Upper lobe of right lung (tissue), 1 donor: ENCODE data around the gene DIP2A. TPM values are rescaled to one million over a fixed set of nuclear protein-coding genes. Genes with fewer than 3 reads are reported as not detected.
A peak's percentile ranks its signal among the peaks of the same experiment; 100 is the strongest.

Experiments used
- ATAC-seq: fragments of 200-7000 bp; cut with Tn5 transposase; one replicate; pipeline ENCODE4 v1.9.1; 2020; ENCODE audit warnings: mild to moderate bottlenecking, moderate library complexity
- DNase-seq: peaks from one replicate; pipeline ENCODE4 v3.0.0-alpha.2; 2020
- H3K27ac ChIP-seq: fragments of 200-600 bp; one replicate; pipeline ENCODE4 v1.8.0; 2022
- H3K27me3 ChIP-seq: fragments of 200-600 bp; one replicate; pipeline ENCODE4 v1.8.0; 2022; ENCODE audit warnings: mild to moderate bottlenecking
- H3K36me3 ChIP-seq: fragments of 200-600 bp; one replicate; pipeline ENCODE4 v1.8.0; 2022
- H3K4me1 ChIP-seq: fragments of 200-600 bp; one replicate; pipeline ENCODE4 v1.8.0; 2022
- H3K4me3 ChIP-seq: fragments of 200-600 bp; one replicate; pipeline ENCODE4 v1.8.0; 2022; ENCODE audit warnings: mild to moderate bottlenecking
- H3K9me3 ChIP-seq: fragments of 200-600 bp; one replicate; pipeline ENCODE4 v1.8.0; 2022
- CTCF ChIP-seq: fragments of 200-600 bp; IDR thresholded peaks from one replicate; pipeline ENCODE4 v1.8.0; 2022; ENCODE audit warnings: antibody characterized with exemption
- intact Hi-C: fragments of 100-400 bp; cut with DNase I; formaldehyde crosslinking; loops from one replicate; pipeline ENCODE4 v1.11.0; 2022
- total RNA-seq: library from RNA; stranded (reverse); fragmentation: NEBNext Ultra II Directional; extraction: Animal tissue kit (Norgen Biotek cat#: 25700); gene quantifications from one replicate; pipeline ENCODE4 v1.2.1, GENCODE V29; 2021
- donor health status: DM: no; HTN: yes; CAD: no; lungs with severe emphysema.

Gene DIP2A
- total RNA-seq, 1 donor from 2014 or later, result 35.6 TPM

- Histone ChIP-seq H3K27me3 (no peaks in the 10 kb centered on the region), H3K27ac (peak overlapping the region; percentile 25), H3K9me3 (no peaks in the 10 kb centered on the region), H3K4me1 (peaks cover 15% of the 10 kb centered on the region), H3K36me3 (no peaks in the 10 kb centered on the region), H3K4me3 (no peak overlapping the region)
- intact Hi-C loops, result no loop called here
- no peak for ATAC-seq
- TF ChIP-seq CTCF, result no peak
- DNase-seq, result peak; percentile 57
Observed at GRCh38 chr21:46606427-46606813, 147.7 kb downstream of the DIP2A start.

GRCh38 chr21:46607636-46608035, 148.9 kb downstream of the DIP2A start:
- intact Hi-C loops, result no loop called here
- peaks cover 15% of the 10 kb centered on the region for H3K4me1 ChIP-seq
- H3K4me3 ChIP-seq, result no peak overlapping the region
- no peaks in the 10 kb centered on the region for H3K27me3 ChIP-seq
- H3K9me3 ChIP-seq, result no peaks in the 10 kb centered on the region
- TF ChIP-seq CTCF, result no peak
- DNase-seq (no peak), ATAC-seq (no peak)
- no peaks in the 10 kb centered on the region for H3K36me3 ChIP-seq
- H3K27ac ChIP-seq, result no peak overlapping the region

DNA sequence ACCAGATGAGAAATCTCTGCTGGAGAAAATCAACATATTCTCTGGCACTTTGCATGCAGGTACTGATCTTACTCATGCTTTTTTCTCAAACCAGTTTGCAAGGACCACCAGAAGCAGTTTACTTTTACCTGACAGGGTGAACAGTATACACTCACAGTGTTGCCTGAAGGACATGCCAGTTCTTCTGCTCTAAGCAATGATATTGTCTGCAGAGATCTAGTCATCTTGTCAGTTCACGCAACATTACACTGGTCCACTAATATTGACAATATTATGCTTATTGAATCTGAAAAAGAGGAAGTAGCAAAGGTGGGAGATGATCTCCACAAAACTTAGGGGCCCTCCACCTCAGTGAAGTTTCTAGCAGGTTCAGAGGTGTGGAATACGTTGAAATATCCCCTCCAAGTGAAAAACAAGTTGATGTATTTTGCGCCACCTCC, 150.0 kb downstream of the DIP2A start:
- Histone ChIP-seq H3K9me3 (no peaks in the 10 kb centered on the region), H3K27ac (no peak overlapping the region), H3K27me3 (no peaks in the 10 kb centered on the region), H3K4me1 (peaks cover 15% of the 10 kb centered on the region), H3K36me3 (no peaks in the 10 kb centered on the region), H3K4me3 (no peak overlapping the region)
- DNase-seq (no peak), ATAC-seq (no peak)
- TF ChIP-seq CTCF, result no peak
- intact Hi-C loops, result no loop called here

DNA sequence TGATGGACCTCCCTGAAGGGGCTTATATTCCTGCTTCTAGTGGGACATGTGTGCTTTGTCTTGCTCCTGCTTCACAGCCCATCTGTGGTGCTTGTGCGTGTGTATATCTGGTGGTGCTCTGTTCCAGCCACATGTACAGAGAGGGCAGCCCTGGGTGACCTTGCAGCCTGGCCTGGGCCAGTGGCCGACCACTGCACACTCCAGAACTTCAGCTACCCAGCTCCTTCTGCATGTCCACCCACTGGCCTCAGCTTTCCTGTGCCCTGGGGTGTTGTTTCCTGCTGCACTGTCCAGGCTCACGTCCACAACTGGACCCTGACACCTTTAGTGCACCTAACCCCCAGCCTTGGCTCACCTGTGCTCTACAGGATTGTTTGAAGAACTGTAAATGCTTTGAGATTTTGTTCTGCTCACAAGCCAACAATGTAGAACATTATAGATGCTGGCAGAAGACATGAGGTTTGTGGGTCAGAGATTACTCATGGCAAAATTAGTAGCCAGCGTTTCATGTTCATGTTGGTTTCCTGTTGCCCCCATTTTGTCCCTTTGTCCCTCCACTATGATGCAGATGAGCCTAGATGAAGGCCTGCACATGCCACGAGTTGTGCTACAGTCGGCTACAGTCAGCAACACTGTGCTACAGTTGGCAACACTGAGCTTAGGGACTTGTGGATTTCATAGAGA, 151.5 kb downstream of the DIP2A start:
- ATAC-seq (no peak), DNase-seq (no peak)
- Histone ChIP-seq H3K36me3 (no peaks in the 10 kb centered on the region), H3K4me3 (no peak overlapping the region), H3K9me3 (no peaks in the 10 kb centered on the region), H3K4me1 (peaks cover 15% of the 10 kb centered on the region), H3K27ac (no peak overlapping the region), H3K27me3 (no peaks in the 10 kb centered on the region)
- no peak for TF ChIP-seq CTCF
- intact Hi-C loops, result no loop called here

DNA sequence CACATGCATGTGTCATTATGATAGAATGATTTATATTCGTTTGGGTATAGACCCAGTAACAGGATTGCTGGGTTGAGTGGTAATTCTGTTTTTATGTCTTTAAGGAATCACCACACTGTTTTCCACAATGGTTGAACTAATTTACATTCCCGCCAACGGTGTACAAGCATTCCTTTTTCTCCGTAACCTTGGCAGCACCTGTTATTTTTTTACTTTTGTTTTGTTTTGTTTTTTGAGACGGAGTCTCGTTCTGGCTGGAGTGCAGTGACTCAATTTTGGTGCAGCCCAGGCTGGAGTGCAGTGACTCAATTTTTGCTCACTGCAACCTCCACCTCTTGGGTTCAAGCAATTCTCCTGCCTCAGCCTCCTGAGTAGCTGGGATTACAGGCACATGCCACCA, 154.7 kb downstream of the DIP2A start:
- DNase-seq (no peak), ATAC-seq (no peak)
- intact Hi-C loops, result no loop called here
- Histone ChIP-seq H3K9me3 (no peaks in the 10 kb centered on the region), H3K27me3 (no peaks in the 10 kb centered on the region), H3K27ac (no peak overlapping the region), H3K4me3 (no peak overlapping the region), H3K4me1 (no peaks in the 10 kb centered on the region), H3K36me3 (no peaks in the 10 kb centered on the region)
- TF ChIP-seq CTCF, result no peak

DNA sequence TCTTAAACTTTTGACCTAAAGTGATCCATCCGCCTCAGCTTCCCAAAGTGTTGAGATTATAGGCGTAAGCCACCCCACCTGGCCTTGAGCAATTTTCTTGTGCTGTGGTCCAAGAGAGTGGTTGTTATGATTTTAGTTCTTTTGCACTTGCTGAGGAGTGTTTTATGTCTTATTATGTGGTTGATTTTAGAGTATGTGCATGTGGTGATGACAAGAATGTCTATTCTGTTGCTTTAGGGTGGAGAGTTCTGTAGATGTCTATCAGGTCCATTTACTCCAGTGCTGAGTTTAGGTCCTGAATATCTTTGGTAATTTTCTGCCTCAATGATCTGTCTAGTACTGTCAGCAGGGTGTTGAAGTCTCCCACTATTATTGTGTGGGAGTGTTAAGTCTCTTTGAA, 157.4 kb downstream of the DIP2A start:
- no peaks in the 10 kb centered on the region for H3K36me3 ChIP-seq
- no peak for TF ChIP-seq CTCF
- H3K9me3 ChIP-seq, result no peaks in the 10 kb centered on the region
- no peaks in the 10 kb centered on the region for H3K4me1 ChIP-seq
- no peaks in the 10 kb centered on the region for H3K27me3 ChIP-seq
- no peak for DNase-seq
- ATAC-seq, result no peak
- H3K4me3 ChIP-seq, result no peak overlapping the region
- intact Hi-C loops, result no loop called here
- no peak overlapping the region for H3K27ac ChIP-seq
